ENCODE measurements around the gene NDUFC2. TPM values are rescaled to one million over a fixed set of nuclear protein-coding genes. Genes with fewer than 3 reads are reported as not detected.
"Not testable (repeated sequence)": the region's sequence is repeated elsewhere in the genome, so short reads cannot be mapped to it uniquely, and the experiment has no call there.

NDUFC2 gene
- total RNA-seq, 1 donor from 2014 or later = 71.4 TPM

- DNase-seq (ENCODE audit: low read depth in 2 of 2) = no peak
Measured at GRCh38 chr11:78080084-78080817, 589 bp upstream of the NDUFC2 start.

GRCh38 chr11:78078218-78079167, 1.2 kb downstream of the NDUFC2 start:
- DNase-seq (ENCODE audit: low read depth in 2 of 2) = peak in 1 of 2 donors; percentile 6

GRCh38 chr11:78077592-78077991, 2.1 kb downstream of the NDUFC2 start:
- DNase-seq (ENCODE audit: low read depth in 2 of 2) = not testable (repeated sequence)

- DNase-seq (ENCODE audit: low read depth in 2 of 2) = no peak
Measured at GRCh38 chr11:78076733-78077403, 2.8 kb downstream of the NDUFC2 start.

GRCh38 chr11:78074756-78075155, 4.9 kb downstream of the NDUFC2 start:
- DNase-seq (ENCODE audit: low read depth in 2 of 2) = no peak

GRCh38 chr11:78072455-78072854, 7.2 kb downstream of the NDUFC2 start:
- DNase-seq (ENCODE audit: low read depth in 2 of 2) = no peak

GRCh38 chr11:78071717-78072116, 7.9 kb downstream of the NDUFC2 start:
- DNase-seq (ENCODE audit: low read depth in 2 of 2) = no peak

GRCh38 chr11:78070621-78071020, 9.0 kb downstream of the NDUFC2 start:
- DNase-seq (ENCODE audit: low read depth in 2 of 2) = no peak

GRCh38 chr11:78069465-78069864, 10.2 kb downstream of the NDUFC2 start:
- peak; percentile 33 to 50 for DNase-seq (ENCODE audit: low read depth in 2 of 2)

- no peak for DNase-seq (ENCODE audit: low read depth in 2 of 2)
Measured at GRCh38 chr11:78067704-78068103, 12.0 kb downstream of the NDUFC2 start.

- DNase-seq (ENCODE audit: low read depth in 2 of 2) = no peak
Measured at GRCh38 chr11:78066471-78066870, 13.2 kb downstream of the NDUFC2 start.

- no peak for DNase-seq (ENCODE audit: low read depth in 2 of 2)
Measured at GRCh38 chr11:78065203-78065602, 14.5 kb downstream of the NDUFC2 start.

GRCh38 chr11:78063440-78064181, 16.1 kb downstream of the NDUFC2 start, which contains the start of gene THRSP:
Gene THRSP (plus strand): TSS chr11:78063861. CDS start chr11:78063882, 21 bp downstream.
- DNase-seq (ENCODE audit: low read depth in 2 of 2) = no peak

GRCh38 chr11:78062671-78063070, 17.0 kb downstream of the NDUFC2 start:
- DNase-seq (ENCODE audit: low read depth in 2 of 2) = no peak

- DNase-seq (ENCODE audit: low read depth in 2 of 2) = no peak
Measured at GRCh38 chr11:78061921-78062311, 17.7 kb downstream of the NDUFC2 start.

GRCh38 chr11:78061088-78061920, 18.4 kb downstream of the NDUFC2 start:
- DNase-seq (ENCODE audit: low read depth in 2 of 2) = no peak

GRCh38 chr11:78060533-78060932, 19.1 kb downstream of the NDUFC2 start:
- DNase-seq (ENCODE audit: low read depth in 2 of 2) = no peak

GRCh38 chr11:78059749-78060328, 19.8 kb downstream of the NDUFC2 start:
- DNase-seq (ENCODE audit: low read depth in 2 of 2) = not testable (repeated sequence)

- no peak for DNase-seq (ENCODE audit: low read depth in 2 of 2)
Measured at GRCh38 chr11:78057462-78058055, 22.1 kb downstream of the NDUFC2 start.

Data from lung microvascular endothelial cell (primary cell).